ENCODE measurements around the gene RNU7-1. TPM values are rescaled to one million over a fixed set of nuclear protein-coding genes. Genes with fewer than 3 reads are reported as not detected.
A peak's percentile ranks its signal among the peaks of the same experiment; 100 is the strongest.

The RNU7-1 gene
- total and polyA plus RNA-seq, 2 of the 4 experiments (the other 2 are of a cell fraction) = not detected

DNA sequence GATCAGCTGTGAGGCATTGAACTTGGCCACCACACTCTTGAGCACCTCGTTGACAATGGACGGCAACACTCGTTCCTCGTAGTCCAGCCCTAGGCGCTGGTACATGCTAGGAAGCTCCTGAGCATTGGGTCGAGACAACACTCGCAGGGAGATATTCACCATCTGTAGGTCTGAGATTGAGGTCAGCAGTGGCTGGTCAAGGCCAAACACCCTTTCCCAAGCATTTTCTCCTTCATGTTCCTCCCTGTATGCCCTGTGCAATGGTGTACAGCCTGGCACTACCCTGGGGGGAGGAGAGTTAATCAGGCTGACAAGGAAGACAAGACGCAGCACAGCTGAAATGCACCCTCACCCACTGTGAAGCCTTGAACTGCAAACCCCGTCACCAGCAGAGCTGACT is 24.8 kb downstream of the RNU7-1 start:
- BruUV-seq (replicated peaks) = no TSS peak
- intact Hi-C loops (cut with micrococcal nuclease) = no loop called here
- H3K4me2 ChIP-seq (ENCODE audit: low read depth, low read length) = no peak overlapping the region

More for the DNA sequence above, 24.8 kb downstream of the RNU7-1 start:
- Histone ChIP-seq H2BK120ac (ENCODE audit: low read depth, low read length) (no peak overlapping the region), H2BK20ac (ENCODE audit: low read depth, low read length) (no peak overlapping the region), H3K14ac (replicated peaks; ENCODE audit: low read depth, low read length) (no peak overlapping the region), H4K20me1 (ENCODE audit: insufficient read depth, low read length) (no peaks in the 10 kb centered on the region), H3K23ac (ENCODE audit: low read depth, low read length) (0 out of 2 replicates have a peak overlapping the region, but pooled peaks have one; percentile 75), H2BK15ac (ENCODE audit: low read depth, low read length) (no peak overlapping the region), H3K9ac (ENCODE audit: low read depth, low read length) (no peak overlapping the region), H3K18ac (ENCODE audit: low read depth, low read length) (no peak overlapping the region), H3K56ac (ENCODE audit: extremely low read depth, insufficient read depth, low read length) (no peak overlapping the region), H2AK5ac (ENCODE audit: low read depth, low read length) (no peak overlapping the region; the same call in 1 of the 2 replicates), H3K9me3 (ENCODE audit: control insufficient read depth, insufficient read depth, low read length) (no peaks in the 10 kb centered on the region), H3K4me3 (ENCODE audit: insufficient read depth, low read depth, low read length) (no peak overlapping the region), H4K91ac (ENCODE audit: insufficient read depth, low read depth, low read length) (no peak overlapping the region), H4K5ac (ENCODE audit: low read depth, low read length) (no peak overlapping the region), H2AFZ (replicated peaks; ENCODE audit: low read length, poor library complexity) (no peak overlapping the region), H3K27ac (ENCODE audit: insufficient read depth, low read length) (no peak overlapping the region), H2AK9ac (replicated peaks; ENCODE audit: low read depth, low read length, poor library complexity) (no peak overlapping the region), H3K4ac (ENCODE audit: low read depth, low read length) (no peak overlapping the region), H3K9me1 (ENCODE audit: insufficient read depth, low read length) (no peaks in the 10 kb centered on the region), H2BK5ac (ENCODE audit: low read depth, low read length, poor library complexity, severe bottlenecking) (no peak overlapping the region), H3K27me3 (ENCODE audit: control insufficient read depth, insufficient read depth, low read length) (no peaks in the 10 kb centered on the region), H3K4me1 (ENCODE audit: control insufficient read depth, insufficient read depth, low read length) (peaks cover 4% of the 10 kb centered on the region), H4K8ac (ENCODE audit: low read depth in 2 of 2, low read length in 2 of 2) (no peak overlapping the region), H3K79me1 (ENCODE audit: low read depth in 1 of 2, low read length in 2 of 2) (peaks cover 20 to 55% of the 10 kb centered on the region in 2 experiments), H3K36me3 (ENCODE audit: control insufficient read depth, insufficient read depth, low read length) (peaks cover 38% of the 10 kb centered on the region)
- 100% methylated on average over 3 of the region's 9 CpGs; no CpG with 5 or more reads in 1 of the 2 experiments for WGBS, 2 experiments (ENCODE audit: extremely low coverage in 2 of 2, insufficient read length in 1 of 2)
- no peak for TF ChIP-seq RFX5 (IDR thresholded peaks at IDR 0.05; ENCODE audit: low read depth, low read length)
- no peak for TF ChIP-seq CEBPB (IDR thresholded peaks at IDR 0.05; ENCODE audit: low read depth, low read length)
- no peak for TF ChIP-seq NFE2L2 (IDR thresholded peaks at IDR 0.05; ENCODE audit: low read depth, low read length)
- TF ChIP-seq USF2 (IDR thresholded peaks at IDR 0.05; ENCODE audit: low read depth, low read length) = no peak
- TF ChIP-seq CHD1 (IDR thresholded peaks at IDR 0.05; ENCODE audit: low read depth, low read length) = no peak
- no peak for TF ChIP-seq RAD21 (IDR thresholded peaks at IDR 0.05; ENCODE audit: low read length)
- no peak for TF ChIP-seq CTCF (conservative IDR thresholded peaks at IDR 0.05; ENCODE audit: low read depth, low read length)
- no peak for TF ChIP-seq MAZ (IDR thresholded peaks at IDR 0.05; ENCODE audit: borderline replicate concordance, low read depth, low read length)
- TF ChIP-seq RCOR1 (IDR thresholded peaks at IDR 0.05; ENCODE audit: insufficient replicate concordance, low read length) = no peak
- dilution Hi-C loops (cut with HindIII; ENCODE audit: low sequenced_read_pairs, unreplicated experiment) (no loop called here), in situ Hi-C loops (cut with MboI; ENCODE audit: low sequenced_read_pairs) (no loop called here)
- ATAC-seq (ENCODE audit: low read depth) (no peak), DNase-seq (no peak)
- POLR2A ChIA-PET (ENCODE audit: unreplicated experiment) = no interaction called here
- CTCF ChIA-PET = interaction anchor here (0.5 kb wide), 1 partner anchor 70 kb away, joined by 3 read pairs; no protein-coding TSS in a partner anchor

Measured in IMR-90 (cell line).